Measurements from ENCODE around the gene PDLIM1. TPM values are rescaled to one million over a fixed set of nuclear protein-coding genes. Genes with fewer than 3 reads are reported as not detected.

PDLIM1 gene
- total and polyA plus RNA-seq, 9 of the 15 experiments (the other 6 are each of a cell fraction or from before 2014, with no cell fraction given), result 19.8 to 164 (median 39.1) TPM

DNA sequence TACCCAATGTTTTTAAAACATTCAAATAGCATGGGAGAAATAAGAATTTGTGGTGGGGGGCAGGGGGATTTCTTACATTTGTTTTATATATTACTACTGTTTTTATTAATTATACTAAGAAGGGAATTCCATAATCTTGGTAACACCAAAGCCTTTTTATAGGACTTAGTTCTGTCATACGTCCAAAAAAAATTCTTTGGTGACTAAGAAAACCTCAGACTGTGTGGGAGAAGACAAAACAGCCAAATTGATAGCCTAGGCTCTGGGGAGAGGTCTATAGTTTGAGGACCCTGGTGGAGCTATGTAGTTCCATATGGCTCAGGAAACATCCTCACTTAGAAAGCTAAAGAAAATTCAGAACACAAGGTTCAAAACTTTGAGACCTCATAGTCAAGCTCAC lies 73.3 kb downstream of the PDLIM1 start:
- H3K27me3 ChIP-seq (ENCODE audit: control insufficient read depth in 2 of 2, insufficient read depth in 2 of 2, low read length in 2 of 2), result no peaks in the 10 kb centered on the region
- ChIA-PET POLR2A (interaction anchor here (0.6 kb wide), 1 partner anchor 16 kb away, joined by 4 read pairs; no protein-coding TSS in a partner anchor), CTCF (ENCODE audit: low intra/inter-chr PET ratio) (no interaction called here)
- in situ Hi-C loops (cut with MboI), result no loop called here
- no peak overlapping the region for H3K9ac ChIP-seq (ENCODE audit: insufficient read depth in 1 of 2, low read depth in 2 of 2, low read length in 2 of 2)
- FAIRE-seq (no peak), DNase-seq (ENCODE audit: extremely low read depth in 1 of 4, low spot score in 3 of 4) (no peak), ATAC-seq (no peak)
- H3K27ac ChIP-seq (ENCODE audit: extremely low read depth, low read depth, low read length), result no peak overlapping the region
- H3K9me3 ChIP-seq (replicated peaks; ENCODE audit: control insufficient read depth, insufficient read depth, low read depth, low read length), result no peaks in the 10 kb centered on the region
- H3K9me1 ChIP-seq (ENCODE audit: control insufficient read depth, insufficient read depth, low read length), result no peaks in the 10 kb centered on the region
- H3K36me3 ChIP-seq (ENCODE audit: control insufficient read depth, insufficient read depth, low read length), result no peaks in the 10 kb centered on the region
- no peak overlapping the region for H3K4me2 ChIP-seq (ENCODE audit: insufficient read depth, low read length)
- WGBS (ENCODE audit: insufficient coverage, low coverage, missing lambda C conversion rate), result 10% methylated on average over 1 of the region's 1 CpG
- BruUV-seq (replicated peaks), result no TSS peak
- no peak overlapping the region for H3K4me3 ChIP-seq
- no peak overlapping the region for H2AFZ ChIP-seq (ENCODE audit: low read depth, low read length)
- no peaks in the 10 kb centered on the region for H4K20me1 ChIP-seq (replicated peaks; ENCODE audit: control insufficient read depth, insufficient read depth, low read length)
- TF ChIP-seq MCM7 (IDR thresholded peaks at IDR 0.05) (no peak), CBX8 (IDR thresholded peaks at IDR 0.05; ENCODE audit: borderline replicate concordance, extremely low read depth, low read depth, low read length, poor library complexity, severe bottlenecking) (no peak), ETV6 (IDR thresholded peaks at IDR 0.05; ENCODE audit: borderline replicate concordance in 1 of 2, low read depth in 2 of 2, low read length in 1 of 2) (no peak), ETV6 (CRISPR knock-in tag; IDR thresholded peaks at IDR 0.05; ENCODE audit: borderline replicate concordance) (no peak), POLR3A (IDR thresholded peaks at IDR 0.05; ENCODE audit: borderline replicate concordance, extremely low read depth, insufficient read depth, insufficient read length) (no peak), ATF1 (CRISPR knock-in tag; IDR thresholded peaks at IDR 0.05) (no peak), ATF1 (tag; IDR thresholded peaks at IDR 0.05) (no peak), ZNF239 (CRISPR knock-in tag; IDR thresholded peaks at IDR 0.05) (no peak), NFYB (IDR thresholded peaks at IDR 0.05; ENCODE audit: extremely low read depth, insufficient read length) (no peak), ZNF311 (CRISPR knock-in tag; IDR thresholded peaks at IDR 0.05) (no peak), ZFPM2 (CRISPR knock-in tag; IDR thresholded peaks at IDR 0.05) (no peak), PCBP2 (IDR thresholded peaks at IDR 0.05; ENCODE audit: low read depth, low read length, poor library complexity, severe bottlenecking) (no peak), IRF9 (tag; IDR thresholded peaks at IDR 0.05) (no peak), ZNF253 (CRISPR knock-in tag; conservative IDR thresholded peaks at IDR 0.05) (no peak), SREBF1 (IDR thresholded peaks at IDR 0.05; ENCODE audit: borderline replicate concordance, low read depth, low read length) (no peak), CBFB (CRISPR knock-in tag; IDR thresholded peaks at IDR 0.05) (no peak), CCAR2 (IDR thresholded peaks at IDR 0.05; ENCODE audit: low read depth, low read length) (no peak)
- intact Hi-C loops (cut with micrococcal nuclease), result no loop called here
- no peaks in the 10 kb centered on the region for H3K79me2 ChIP-seq (ENCODE audit: control insufficient read depth, insufficient read depth, low read length)
- H3K4me1 ChIP-seq (replicated peaks in 1 of 2; ENCODE audit: control insufficient read depth in 2 of 2, insufficient read depth in 2 of 2, low read length in 2 of 2), result no peaks in the 10 kb centered on the region

Data from K562 (cell line).